SU-DHL-6 (cell line): ENCODE measurements around the gene SERPINA1.

Experiments used
- EZH2phosphoT487 ChIP-seq: fragments of 200-600 bp; sonication (generic), shearing (Covaris generic); conservative IDR thresholded peaks from 2 replicates; pipeline ENCODE4 v1.6.1; 2018; ENCODE audit warnings: mild to moderate bottlenecking, antibody characterized with exemption, low read length, moderate library complexity, mixed read lengths
- TF ChIP-seq, protein P1 (sequence below): fragments of 200-600 bp; sonication (generic); IDR thresholded peaks from one replicate; pipeline ENCODE4 v1.5.1; 2017; ENCODE audit warnings: antibody characterized with exemption, mild to moderate bottlenecking, low read length, moderate library complexity; ENCODE audit not compliant: insufficient read depth, poor library complexity, severe bottlenecking

DNA sequence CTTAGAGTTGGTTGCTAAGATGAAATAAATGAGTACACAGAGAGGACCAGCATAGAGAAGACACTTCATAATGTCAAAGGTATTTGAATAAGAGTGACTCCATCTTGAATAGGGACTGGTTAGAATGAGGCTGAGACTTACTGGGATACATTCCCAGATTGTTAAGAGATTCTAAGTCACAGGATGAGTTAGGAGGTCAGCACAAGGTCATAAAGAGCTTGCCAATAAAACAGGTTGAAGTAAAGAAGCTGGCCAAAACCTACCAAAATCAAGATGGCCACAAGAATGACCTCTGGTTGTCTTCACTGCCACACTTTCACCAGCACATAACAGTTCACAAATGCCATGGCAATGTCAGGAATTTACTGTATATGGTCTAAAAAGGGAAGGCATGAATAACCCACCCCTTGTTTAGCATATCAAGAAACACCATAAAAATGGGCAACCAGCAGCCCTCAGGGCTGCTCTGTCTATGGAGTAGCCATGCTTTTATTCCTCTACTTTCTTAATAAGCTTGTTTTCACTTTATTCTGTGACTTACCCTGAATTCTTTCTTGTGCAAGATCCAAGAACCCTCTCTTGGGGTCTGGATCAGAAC is 8.3 kb upstream of the SERPINA1 start:
- TF ChIP-seq, protein P1, sequence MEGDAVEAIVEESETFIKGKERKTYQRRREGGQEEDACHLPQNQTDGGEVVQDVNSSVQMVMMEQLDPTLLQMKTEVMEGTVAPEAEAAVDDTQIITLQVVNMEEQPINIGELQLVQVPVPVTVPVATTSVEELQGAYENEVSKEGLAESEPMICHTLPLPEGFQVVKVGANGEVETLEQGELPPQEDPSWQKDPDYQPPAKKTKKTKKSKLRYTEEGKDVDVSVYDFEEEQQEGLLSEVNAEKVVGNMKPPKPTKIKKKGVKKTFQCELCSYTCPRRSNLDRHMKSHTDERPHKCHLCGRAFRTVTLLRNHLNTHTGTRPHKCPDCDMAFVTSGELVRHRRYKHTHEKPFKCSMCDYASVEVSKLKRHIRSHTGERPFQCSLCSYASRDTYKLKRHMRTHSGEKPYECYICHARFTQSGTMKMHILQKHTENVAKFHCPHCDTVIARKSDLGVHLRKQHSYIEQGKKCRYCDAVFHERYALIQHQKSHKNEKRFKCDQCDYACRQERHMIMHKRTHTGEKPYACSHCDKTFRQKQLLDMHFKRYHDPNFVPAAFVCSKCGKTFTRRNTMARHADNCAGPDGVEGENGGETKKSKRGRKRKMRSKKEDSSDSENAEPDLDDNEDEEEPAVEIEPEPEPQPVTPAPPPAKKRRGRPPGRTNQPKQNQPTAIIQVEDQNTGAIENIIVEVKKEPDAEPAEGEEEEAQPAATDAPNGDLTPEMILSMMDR: no peak
- TF ChIP-seq EZH2phosphoT487: no peak
